K562 (cell line): Measurements from ENCODE around the gene SLMAP.

Experiments used
- CREM ChIP-seq: IDR thresholded peaks from 2 replicates; pipeline ENCODE4 v1.6.1; 2014; ENCODE audit warnings: antibody characterized with exemption, low read depth
- HDAC3 ChIP-seq: fragments of 450-650 bp; IDR thresholded peaks from 2 replicates; pipeline ENCODE4 v1.6.1; 2018; ENCODE audit warnings: borderline replicate concordance, mild to moderate bottlenecking, moderate library complexity; ENCODE audit not compliant: partially characterized antibody
- MYNN ChIP-seq, 2 experiments: sonication (generic); formaldehyde crosslinking in 1 of 2; IDR thresholded peaks; 2 replicates each; pipeline versions ENCODE4 v1.5.0 to v1.6.1; 2016 to 2020; ENCODE audit warnings: antibody characterized with exemption in 1 of 2, missing genetic modification reagents in 1 of 2
- ZFP36 ChIP-seq: fragments of 150-350 bp; IDR thresholded peaks from 2 replicates; pipeline ENCODE4 v1.6.1; 2018; ENCODE audit warnings: low read length, low read depth; ENCODE audit not compliant: partially characterized antibody
- TF ChIP-seq, protein P1 (sequence below): sonication (generic); formaldehyde crosslinking; IDR thresholded peaks from 2 replicates; pipeline ENCODE4 v1.8.0; 2022; ENCODE audit warnings: mild to moderate bottlenecking, low read depth, missing genetic modification reagents

DNA sequence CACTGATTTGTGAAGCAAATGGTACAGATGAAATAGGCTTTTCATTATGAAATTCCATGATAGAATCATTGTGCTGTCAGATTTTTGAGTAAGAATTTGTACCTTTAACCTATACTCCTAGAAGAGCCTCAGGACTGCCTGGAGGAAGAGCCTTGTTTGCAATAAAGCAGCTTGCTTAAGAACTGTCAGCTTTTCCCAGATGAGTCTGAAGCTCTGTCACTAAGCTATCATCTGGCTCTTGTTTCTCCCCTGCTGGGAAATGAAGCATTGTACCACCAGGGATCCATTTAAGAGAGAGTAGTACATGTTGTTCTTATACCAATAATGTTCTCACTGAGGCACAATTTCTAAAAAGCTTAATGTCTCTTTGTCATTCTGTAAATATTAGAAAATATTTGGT lies 167.0 kb downstream of the SLMAP start:
- TF ChIP-seq ZFP36, result no peak
- TF ChIP-seq CREM, result no peak
- TF ChIP-seq, protein P1, sequence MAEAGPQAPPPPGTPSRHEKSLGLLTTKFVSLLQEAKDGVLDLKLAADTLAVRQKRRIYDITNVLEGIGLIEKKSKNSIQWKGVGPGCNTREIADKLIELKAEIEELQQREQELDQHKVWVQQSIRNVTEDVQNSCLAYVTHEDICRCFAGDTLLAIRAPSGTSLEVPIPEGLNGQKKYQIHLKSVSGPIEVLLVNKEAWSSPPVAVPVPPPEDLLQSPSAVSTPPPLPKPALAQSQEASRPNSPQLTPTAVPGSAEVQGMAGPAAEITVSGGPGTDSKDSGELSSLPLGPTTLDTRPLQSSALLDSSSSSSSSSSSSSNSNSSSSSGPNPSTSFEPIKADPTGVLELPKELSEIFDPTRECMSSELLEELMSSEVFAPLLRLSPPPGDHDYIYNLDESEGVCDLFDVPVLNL (CRISPR knock-in tag), result no peak
- no peak for TF ChIP-seq HDAC3
- TF ChIP-seq MYNN (IDR thresholded peaks at IDR 0.05), result no peak
- no peak for TF ChIP-seq MYNN (CRISPR knock-in tag; IDR thresholded peaks at IDR 0.05)
